GM18858 (cell line): ENCODE measurements around the gene CREBRF.
A peak's percentile ranks its signal among the peaks of the same experiment; 100 is the strongest.
"Not testable (repeated sequence)": the region's sequence is repeated elsewhere in the genome, so short reads cannot be mapped to it uniquely, and the experiment has no call there.

ENCODE experiments used
- ATAC-seq: cut with Tn5 transposase; IDR thresholded peaks from one replicate; pipeline ENCODE4 v1.9.1; 2021; ENCODE audit not compliant: unreplicated experiment

Gene CREBRF

DNA sequence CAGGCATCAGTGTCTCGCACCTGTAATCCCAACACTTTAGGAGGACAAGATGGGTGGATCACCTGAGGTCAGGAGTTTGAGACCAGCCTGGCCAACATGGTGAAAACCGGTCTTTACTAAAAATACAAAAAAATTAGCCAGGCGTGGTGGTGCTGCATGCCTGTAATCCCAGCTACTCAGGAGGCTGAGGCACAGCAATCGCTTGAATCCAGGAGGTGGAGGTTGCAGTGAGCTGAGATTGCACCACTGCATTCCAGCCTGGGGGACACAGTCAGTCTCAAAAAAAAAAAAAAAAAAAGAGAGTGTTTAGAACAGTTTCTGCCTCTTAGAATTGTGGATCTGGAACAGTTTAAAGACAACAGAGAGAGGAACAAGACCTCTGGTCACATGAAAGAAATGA lies 20.3 kb downstream of the CREBRF start:
- ATAC-seq: not testable (repeated sequence)

DNA sequence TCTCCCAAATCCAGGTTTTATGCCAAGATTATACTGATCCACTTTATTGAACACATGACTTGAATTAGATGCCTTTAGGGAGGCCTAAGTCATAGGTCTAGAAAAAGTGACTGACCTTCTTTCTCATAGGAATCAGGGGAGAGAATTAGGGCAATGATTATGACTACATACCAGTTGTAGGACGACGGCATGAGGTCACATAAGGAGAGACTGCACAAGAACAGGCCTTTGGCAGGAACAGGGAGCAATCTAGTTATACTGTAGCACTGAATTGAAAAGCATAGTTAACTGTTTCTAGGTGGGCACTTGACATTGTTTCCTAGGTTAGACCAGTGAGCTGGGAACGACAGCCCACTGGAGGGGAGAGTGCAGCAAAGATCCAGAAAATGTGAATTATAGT lies 22.7 kb downstream of the CREBRF start:
- ATAC-seq: no peak

DNA sequence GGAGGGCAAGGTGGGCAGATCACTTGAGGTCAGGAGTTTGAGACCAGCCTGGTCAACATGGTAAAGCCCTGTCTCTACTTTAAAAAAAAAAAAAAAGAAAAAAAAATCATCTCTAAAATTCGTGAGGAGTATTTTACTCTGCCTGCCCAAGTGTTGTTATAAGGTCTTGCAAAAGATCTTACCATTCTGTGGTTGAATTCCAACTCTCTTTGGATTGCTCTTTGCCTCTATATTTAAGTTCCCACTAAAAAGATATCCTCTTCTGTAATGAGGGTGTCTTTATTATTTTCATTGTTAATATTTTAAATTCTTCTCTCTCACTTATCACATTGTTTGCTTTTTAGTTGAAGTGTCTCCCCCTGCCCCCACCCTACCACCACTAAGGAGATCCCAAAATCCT lies 33.4 kb downstream of the CREBRF start:
- no peak for ATAC-seq

DNA sequence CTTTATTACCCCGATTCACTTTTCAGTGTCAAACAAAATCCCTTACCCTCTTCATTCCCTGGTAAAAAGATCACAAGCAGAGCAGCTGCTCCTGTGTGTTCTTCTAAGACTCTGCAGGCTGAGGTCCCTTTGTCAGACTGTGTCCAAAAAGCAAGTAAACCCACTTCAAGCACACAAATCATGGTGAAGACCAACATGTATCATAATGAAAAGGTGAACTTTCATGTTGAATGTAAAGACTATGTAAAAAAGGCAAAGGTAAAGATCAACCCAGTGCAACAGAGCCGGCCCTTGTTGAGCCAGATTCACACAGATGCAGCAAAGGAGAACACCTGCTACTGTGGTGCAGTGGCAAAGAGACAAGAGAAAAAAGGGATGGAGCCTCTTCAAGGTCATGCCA lies 34.5 kb downstream of the CREBRF start:
- no peak for ATAC-seq

DNA sequence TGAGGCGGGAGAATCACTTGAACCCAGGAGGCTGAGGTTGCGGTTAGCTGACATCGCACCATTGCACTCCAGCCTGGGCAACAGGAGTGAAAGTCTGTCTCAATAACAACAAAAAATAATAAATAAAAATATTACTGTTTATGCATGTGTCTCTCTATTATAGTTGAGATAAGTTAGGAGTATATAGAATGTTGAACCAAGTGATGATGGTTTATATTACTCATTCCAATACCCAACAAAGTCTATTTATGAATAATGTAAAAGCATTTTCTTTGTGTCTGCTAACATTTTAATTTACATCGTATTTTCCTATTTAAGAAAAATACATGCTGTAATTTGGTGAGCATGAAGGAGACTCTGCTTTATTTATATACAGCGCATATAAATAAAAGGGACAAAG lies 35.8 kb downstream of the CREBRF start:
- ATAC-seq: no peak

DNA sequence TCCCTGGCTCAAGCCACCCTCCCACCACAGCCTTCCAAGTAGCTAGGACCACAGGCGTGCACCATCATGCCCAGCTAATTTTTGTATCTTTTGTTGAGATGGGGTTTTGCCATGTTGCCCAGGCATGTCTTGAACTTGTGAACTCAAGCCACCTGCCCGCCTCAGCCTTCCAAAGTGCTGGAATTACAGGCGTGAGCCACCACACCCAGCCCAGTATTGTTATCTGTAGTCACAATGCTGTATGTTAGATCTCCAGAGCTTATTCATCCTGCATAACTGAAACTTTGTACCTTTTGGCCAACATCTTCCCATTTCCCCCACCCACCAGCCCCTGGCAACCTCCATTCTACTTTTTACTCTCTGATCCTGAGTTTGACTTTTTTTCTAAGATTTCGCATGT lies 37.5 kb downstream of the CREBRF start:
- no peak for ATAC-seq

DNA sequence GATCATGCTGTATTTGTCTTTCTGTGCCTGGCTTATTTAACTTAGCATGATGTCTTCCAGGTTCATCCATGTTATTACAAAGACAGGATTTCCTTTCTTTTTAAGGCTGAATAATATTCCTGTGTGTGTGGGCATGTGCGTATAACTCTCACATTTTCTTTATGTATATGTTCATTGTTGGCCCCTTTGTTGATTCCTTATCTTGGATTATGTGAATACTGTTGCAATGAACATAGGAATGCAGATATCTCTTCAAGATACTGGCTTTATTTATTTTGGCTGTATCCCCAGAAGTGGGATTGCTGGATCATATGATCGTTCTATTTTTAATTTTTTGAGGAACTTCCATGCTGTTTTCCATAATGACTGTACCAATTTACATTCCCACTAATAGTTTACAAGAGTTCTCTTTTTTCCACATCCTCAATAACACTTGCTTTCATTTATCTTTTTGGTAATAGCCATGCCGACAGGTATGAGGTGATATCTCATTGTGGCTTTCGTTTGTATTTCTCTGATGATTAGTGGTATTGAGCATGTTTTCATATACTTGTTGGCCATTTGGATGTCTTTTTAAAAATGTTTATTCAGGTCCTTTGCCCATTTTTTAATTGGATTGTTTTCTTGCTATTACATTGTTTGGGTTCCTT lies 38.0 kb downstream of the CREBRF start:
- ATAC-seq: no peak

DNA sequence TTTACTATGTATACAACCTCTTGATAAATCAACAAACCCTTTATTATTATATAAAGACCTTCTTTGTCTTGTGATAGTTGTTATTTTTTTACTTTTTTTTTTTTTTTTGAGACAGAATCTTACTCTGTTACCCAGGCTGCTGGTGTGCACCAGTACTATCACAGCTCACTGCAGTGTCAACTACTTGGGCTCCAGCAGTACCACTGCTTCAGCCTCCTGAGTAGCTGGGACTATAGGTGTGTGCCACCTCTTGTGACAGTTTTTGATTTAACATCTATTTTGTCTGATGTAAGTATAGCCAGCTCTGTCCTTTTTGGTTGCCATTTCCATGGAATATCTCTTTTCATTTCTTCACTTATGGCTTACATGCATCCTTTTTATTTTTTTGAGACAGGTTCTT lies 42.6 kb downstream of the CREBRF start:
- ATAC-seq: no peak

DNA sequence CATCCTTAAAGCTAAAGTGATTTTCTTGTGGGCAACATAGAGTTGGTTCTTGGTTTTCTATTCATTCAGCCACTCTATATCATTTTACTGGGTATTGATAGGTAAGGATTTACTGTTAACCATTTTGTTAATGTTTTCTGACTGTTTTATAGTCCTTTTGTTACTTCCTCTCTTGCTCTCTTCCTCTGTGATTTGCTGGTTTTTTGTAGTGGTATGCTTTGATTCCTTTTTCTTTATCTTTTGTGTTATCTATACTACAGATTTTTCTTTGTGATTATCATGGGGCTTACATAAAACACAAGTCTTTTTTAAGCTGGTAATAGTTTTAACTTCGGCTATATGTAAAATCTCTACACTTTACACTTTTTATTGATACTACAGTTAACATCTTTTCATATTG lies 43.3 kb downstream of the CREBRF start:
- no peak for ATAC-seq

DNA sequence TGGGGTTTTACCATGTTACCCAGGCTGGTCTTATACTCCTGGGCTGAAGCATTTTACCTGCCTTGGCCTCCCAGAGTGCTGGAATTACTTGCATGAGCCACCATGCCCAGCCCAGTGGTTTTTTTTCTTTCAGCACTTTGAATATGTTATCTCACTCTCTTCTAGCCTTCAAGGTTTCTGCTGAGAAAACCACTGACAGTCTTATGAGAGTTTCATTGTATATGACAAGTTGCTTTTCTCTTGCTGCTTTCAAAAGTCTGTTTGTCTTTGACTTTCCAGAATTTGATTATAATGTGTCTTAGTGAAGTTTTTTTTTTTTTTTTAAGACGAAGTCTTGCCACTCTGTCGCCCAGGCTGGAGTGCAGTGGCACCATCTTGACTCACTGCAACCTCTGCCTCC lies 45.1 kb downstream of the CREBRF start:
- ATAC-seq: no peak

DNA sequence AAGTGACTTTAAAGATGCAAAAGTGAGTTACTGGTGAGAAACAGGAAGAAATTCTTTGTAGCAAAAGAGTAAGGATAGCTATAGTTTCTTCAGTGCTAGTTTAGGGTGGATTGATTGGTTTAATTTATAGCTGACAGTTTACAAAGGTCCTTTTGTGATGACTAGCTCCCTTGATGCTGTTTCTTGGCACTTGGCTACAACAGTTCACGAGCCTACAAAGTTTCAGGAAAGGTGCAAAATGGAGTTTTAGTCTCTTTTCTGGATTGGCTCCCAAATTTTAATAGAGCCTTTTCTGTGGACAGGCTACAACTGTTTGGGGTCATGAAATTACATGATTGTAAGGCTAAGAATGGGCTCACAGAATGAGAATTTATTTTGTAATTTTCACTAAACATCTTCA lies 47.3 kb downstream of the CREBRF start:
- no peak for ATAC-seq

DNA sequence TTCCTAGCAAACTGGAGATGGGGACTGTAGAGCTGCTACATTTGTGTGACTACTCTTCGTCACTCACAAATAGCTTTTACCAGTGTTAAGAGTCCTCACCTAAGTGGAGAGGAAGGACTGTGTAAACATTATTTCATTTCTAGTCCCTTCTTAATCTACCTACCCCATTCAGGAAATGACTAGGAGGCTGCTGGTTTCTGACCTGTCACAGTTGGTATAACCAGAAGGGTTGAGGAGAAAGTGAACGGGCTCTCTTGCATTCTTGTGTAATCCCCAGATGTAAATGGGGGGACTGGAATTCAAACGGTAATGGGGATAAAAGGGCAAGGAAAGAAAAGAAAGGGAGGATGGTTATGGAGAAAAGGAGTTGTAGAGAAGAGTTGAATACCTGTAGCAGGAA lies 52.8 kb downstream of the CREBRF start:
- no peak for ATAC-seq

DNA sequence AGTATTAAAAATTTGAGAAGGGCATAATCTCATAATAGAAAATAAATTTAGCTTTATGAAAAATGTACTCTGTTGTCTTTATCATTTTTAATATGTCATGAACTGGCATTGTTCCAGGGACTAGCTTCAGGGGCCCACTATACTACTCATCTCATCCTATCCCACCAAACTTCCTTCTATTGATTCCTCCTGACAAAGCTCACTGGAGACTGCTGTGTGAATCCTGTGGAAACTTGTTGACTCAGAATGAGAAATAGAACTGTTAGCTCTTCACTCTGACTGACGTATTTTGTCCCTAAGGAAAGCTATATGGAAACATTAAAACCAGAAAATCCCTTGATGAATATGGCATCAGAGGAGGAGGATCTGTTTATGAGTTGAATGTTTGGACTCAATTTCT lies 58.4 kb downstream of the CREBRF start:
- no peak for ATAC-seq

DNA sequence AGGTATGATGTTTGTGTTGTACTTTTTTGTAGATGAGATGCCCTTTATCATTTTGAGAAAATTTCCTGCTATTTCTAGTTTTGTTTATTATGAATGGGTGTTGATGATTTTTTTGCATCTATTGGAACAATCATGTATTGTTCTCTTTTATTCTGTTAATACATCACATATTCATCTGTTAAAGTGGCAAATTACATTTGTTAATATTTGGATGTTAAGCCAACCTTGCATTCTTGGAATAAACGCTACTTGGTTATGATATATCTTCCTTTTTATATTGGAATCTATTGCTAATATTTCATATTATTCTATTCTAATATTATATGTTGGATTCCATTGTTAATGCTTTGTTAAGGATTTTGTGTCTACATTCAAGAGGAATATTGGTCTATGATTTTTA lies 63.6 kb downstream of the CREBRF start:
- ATAC-seq: no peak

DNA sequence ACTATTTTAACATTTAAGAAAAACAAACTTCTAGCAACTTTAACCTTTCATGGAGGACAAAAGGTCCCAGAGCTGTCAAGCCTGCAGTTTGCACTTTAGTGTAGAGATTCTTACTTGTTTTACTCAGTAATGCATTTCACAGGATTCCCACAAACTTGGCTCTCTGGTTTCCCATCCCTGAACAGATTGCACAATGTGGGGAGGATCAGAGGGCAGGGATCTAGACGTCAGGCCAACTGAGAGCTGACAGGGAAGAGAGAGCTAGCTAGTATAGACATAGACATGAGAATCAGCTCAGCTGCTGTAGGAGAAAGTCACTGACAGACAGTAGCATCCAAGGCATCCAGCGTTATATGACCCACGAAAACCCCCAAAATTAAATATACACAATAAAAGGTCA lies 67.3 kb downstream of the CREBRF start:
- ATAC-seq: no peak

DNA sequence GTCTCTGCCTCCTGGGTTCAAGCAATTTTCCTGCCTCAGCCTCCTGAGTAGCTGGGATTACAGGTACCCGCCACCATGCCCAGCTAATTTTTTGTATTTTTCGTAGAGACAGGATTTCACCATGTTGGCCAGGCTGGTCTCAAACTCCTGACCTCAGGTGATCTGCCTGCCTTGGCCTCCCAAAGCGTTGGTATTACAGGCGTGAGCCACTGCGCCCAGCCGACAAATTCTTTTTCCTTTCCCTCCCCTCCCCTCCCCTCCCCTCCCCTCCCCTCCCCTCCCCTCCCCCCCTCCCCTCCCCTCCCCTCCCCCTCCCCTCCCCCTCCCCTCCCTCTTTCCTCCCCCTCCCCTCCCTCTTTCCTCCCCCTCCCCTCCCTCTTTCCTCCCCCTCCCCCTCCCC lies 76.0 kb downstream of the CREBRF start:
- ATAC-seq: not testable (repeated sequence)

DNA sequence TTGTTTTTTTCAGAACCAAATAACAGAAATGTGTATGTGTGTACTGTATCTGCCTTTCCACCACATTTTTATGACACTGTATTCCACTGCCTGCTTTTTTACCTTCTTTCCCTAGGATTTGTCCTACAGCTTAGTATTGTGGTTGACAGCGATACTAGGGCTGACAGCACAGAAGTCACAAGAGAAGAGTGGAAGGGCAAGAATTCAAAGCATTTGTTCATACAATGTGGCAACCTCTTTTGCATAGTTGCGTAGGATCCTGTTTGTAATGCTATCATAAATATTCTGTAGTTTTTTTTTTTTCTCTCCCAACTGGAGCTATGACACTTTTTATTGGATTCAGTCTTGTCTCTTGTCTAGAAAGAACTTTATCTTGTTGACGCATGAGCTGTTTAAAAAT lies 82.6 kb downstream of the CREBRF start:
- no peak for ATAC-seq

DNA sequence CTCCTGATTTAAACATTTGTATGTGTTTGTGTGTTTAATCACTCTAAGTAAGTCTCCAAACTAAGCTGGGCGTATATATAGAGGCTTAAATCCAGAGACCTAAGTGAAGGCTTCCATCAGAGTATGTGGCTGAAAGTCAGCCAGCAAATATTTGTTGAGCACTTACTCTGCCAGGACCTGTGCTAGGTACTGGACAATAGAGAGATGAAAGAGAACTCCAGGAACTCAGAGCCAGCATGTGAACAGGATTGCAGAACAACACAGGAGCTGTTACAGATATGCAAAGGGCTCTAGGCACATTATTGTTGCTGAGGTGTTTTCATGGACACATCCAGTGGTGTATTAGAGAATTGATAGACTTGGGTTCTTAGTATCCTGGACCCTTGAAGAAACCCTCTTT lies 83.5 kb downstream of the CREBRF start:
- ATAC-seq: no peak

DNA sequence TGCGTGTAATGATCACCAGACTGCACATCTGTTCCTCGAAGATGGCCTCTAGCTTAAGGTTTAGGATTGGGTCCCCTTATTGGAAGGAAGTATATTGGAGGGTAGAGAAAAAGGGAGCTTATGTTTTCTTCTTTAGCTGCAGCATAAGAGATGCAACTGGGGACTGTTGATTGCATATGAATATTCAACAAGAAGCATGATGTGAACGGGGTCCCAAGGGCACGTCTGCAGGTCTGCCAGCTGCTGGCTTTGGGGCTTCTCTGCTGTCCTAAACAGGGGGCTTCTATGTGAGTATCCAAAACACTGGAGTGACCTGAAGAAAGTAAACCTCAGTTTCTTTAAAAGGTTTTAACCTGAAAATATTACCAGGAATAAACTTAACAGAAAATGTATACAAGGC lies 84.6 kb downstream of the CREBRF start:
- no peak for ATAC-seq

DNA sequence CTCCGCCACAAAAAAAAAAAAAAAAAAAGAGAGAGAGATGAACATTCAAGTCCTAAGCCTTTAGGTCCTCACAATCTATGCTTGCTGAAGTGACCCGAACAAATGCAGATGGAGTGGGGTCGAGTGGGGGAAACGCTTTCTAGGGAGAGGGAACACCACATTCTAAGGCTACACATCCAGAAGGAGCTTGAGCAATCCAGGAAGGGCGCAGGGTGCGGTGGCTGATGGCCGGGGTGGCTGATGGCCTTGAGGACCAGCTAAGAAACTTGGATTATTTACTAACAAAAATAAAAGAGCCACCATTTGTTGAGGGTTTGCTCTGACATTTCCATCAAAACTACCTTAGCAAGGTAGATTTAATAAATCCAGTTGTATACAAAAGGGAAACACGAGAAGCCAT lies 87.4 kb downstream of the CREBRF start:
- ATAC-seq: no peak

DNA sequence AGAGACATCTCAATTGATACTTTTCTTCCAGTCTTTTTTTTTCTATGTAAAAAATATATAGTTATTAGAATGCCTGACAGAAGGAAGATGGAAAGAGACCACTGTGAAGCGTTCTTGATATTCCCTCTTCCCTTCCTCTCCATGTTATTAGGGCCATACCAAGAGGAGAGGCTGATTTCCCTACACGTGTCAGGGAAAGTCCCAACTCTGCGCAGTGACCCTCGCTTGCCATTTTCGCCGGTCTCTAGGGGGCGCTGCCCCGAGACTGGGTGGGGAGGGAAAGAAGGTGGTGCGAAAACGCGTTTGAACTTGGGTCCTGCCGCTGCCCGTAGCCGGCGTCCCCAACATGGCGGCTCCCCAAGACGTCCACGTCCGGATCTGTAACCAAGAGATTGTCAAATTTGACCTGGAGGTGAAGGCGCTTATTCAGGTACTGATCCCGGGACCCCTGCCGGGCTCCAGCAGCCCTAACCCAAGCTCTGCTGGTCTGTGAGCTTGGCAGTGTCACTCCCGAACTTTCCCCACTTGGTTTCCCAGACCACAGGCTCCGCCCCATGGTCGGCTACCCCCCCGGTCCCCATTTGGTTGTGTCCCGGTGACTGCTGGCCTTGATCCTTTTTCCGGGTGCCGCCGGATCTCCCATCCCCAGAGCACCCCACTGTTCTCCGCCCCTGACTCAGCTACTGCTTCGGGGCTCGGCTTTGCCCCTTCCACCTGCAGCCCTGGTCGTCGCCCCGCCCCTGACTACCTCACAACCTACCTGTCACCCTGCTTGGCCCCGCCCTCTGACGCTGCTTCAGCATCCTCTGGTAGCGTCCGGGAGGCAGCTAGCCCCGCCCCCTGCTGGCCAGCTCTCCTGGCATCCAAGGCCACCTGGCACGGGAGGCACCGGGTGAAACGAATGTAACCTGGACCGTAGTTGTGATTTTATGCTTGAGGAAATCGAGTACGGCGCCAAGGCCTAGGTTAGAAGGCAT lies 88.3 kb downstream of the CREBRF start, which contains the start of gene BNIP1:
Gene BNIP1, plus strand, starts transcription at position 332 of the 977 bp plus-strand sequence. Its CDS starts 15 bp downstream, at position 347.
- ATAC-seq: peak; percentile 70

DNA sequence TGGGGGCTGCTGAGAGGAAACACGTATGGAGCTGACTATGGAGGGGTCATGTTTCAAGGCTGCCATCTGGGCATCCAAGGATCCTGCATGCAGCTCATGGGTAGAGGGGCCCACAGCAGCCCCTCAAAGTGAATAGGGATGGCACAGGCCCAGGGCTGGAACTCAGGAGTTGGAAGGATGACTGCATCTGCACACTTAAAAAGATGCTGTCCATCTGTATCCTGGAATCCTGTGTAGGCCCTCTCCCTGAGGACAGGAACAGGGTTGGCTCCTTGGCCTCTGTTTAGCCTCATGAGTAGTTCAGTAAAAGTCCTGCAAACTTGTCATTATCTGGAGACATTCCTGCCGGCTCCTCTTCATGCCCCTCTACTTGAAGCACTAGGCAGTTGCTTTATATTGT lies 92.2 kb downstream of the CREBRF start:
- ATAC-seq: no peak
